Natural killer cell (primary cell): ENCODE results near the gene RASAL3. TPM values are rescaled to one million over a fixed set of nuclear protein-coding genes. Genes with fewer than 3 reads are reported as not detected.

Experiments used
- ATAC-seq, 3 donors: fragments of 150-1000 bp in 2 of 3; fragments of 200-7000 bp in 1 of 3; cut with Tn5 transposase; 1 replicate in 1 of 3; 2 replicates in 2 of 3; pipeline ENCODE4 v1.10.0; 2021; ENCODE audit warnings: mild to moderate bottlenecking in 2 of 3, moderate library complexity in 2 of 3
- DNase-seq, 2 donors: peaks; one replicate each; pipeline versions ENCODE4 v3.0.0 to v3.0.0-alpha.2; 2013 to 2021; ENCODE audit warnings: mixed read lengths in 1 of 2
- H3K27ac ChIP-seq: one replicate; pipeline ENCODE4 v1.5.1; 2013; ENCODE audit warnings: mild to moderate bottlenecking, low read length
- H3K27me3 ChIP-seq: one replicate; pipeline ENCODE4 v1.6.1; 2013; ENCODE audit warnings: low read length; ENCODE audit not compliant: control insufficient read depth, insufficient read depth
- H3K36me3 ChIP-seq: one replicate; pipeline ENCODE4 v1.6.1; 2013; ENCODE audit warnings: low read length; ENCODE audit not compliant: control insufficient read depth, insufficient read depth
- H3K4me1 ChIP-seq: one replicate; pipeline ENCODE4 v1.6.1; 2013; ENCODE audit warnings: low read length; ENCODE audit not compliant: control insufficient read depth, insufficient read depth
- H3K4me3 ChIP-seq: one replicate; pipeline ENCODE4 v1.5.1; 2013; ENCODE audit warnings: low read length
- H3K9me3 ChIP-seq: one replicate; pipeline ENCODE4 v1.6.1; 2013; ENCODE audit warnings: low read length; ENCODE audit not compliant: control insufficient read depth, insufficient read depth
- H3K27ac Mint-ChIP-seq, 2 donors: one replicate each; pipeline ENCODE4 v1.8.0; 2022; ENCODE audit warnings: mild to moderate bottlenecking in 2 of 2, mixed read lengths in 2 of 2, moderate library complexity in 1 of 2
- H3K27me3 Mint-ChIP-seq, 2 donors: one replicate each; pipeline ENCODE4 v1.8.0; 2022; ENCODE audit warnings: low read depth in 2 of 2, mixed read lengths in 2 of 2
- H3K36me3 Mint-ChIP-seq: one replicate; pipeline ENCODE4 v1.8.0; 2022; ENCODE audit warnings: mixed read lengths
- H3K4me1 Mint-ChIP-seq, 2 donors: one replicate each; pipeline ENCODE4 v1.8.0; 2022; ENCODE audit warnings: mixed read lengths in 2 of 2
- H3K4me3 Mint-ChIP-seq: one replicate; pipeline ENCODE4 v1.8.0; 2022; ENCODE audit warnings: mild to moderate bottlenecking, moderate library complexity, mixed read lengths
- H3K9me3 Mint-ChIP-seq, 2 donors: one replicate each; pipeline ENCODE4 v1.8.0; 2022; ENCODE audit warnings: mixed read lengths in 2 of 2
- WGBS: methylation state at CpG from one replicate; pipeline ENCODE4 v1.1.7; 2013; ENCODE audit warnings: missing lambda C conversion rate; ENCODE audit not compliant: insufficient coverage; 5-methylcytosine and 5-hydroxymethylcytosine counted together
- intact Hi-C: fragments of 100-400 bp; cut with micrococcal nuclease; formaldehyde crosslinking; loops from one replicate; pipeline ENCODE4 v1.14.2; 2022
- total RNA-seq, 4 donors: library from RNA; stranded (reverse); fragments of 120-200 nt in 1 of 4; gene quantifications; one replicate each; pipeline versions ENCODE4 v1.2.3 to v1.2.4, GENCODE V29; 2013 to 2022
- TF ChIP-seq, protein P1 (sequence below): fragments of 200-600 bp; IDR thresholded peaks from one replicate; pipeline ENCODE4 v1.8.0; 2022; ENCODE audit warnings: antibody characterized with exemption

RASAL3 gene
- total RNA-seq, 3 donors from 2014 or later (not counting 1 experiment from before 2014, with no cell fraction given) = 217 to 283 (median 224) TPM

DNA sequence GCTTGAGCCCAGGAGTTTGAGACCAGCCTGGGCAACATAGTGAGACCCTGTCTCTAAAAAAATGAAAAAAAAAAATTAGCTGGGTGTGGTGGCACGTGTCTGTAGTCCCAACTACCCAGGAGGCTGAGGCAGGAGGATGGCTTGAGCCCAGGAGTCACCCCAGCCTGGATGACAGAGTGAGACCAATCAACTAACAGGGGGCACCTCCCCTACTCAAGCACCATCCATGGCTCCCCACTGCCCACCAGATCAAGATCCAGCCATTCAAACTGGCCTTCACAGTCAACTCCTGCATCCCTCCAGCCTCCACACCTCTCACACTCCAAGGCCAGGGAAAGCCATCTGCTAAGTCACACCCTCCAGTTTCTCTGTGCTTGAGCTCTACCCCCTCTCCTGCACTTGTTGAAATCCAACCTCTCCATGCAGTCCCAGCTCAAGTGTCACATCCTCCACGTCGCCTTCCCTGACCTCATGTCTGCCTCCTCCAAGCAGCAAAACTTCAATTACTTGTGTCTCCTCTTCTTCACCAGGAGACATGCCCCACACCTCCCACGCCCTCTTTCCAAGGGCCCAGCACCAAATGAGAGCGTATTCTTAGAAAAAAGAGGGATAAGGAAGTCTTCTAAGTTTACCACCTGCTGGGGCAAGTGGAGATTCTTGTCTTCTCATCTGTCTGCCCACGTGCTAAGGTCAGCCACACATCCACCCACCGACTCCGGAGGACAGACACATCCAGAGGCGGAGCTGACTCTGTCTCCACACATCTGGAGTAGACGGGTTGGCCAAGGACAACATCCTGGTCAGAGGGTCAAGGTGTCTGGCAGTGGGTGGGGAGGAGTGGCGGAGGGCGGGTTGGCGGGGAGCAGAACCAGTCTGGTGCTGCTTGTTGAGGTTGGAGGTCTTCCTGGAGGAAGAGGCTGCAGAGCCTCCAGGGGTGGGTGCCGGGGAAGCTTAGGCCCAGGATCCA is 43.0 kb upstream of the RASAL3 start:
- H3K27me3 Mint-ChIP-seq = peaks cover 8 to 20% of the 10 kb centered on the region in 2 donors

DNA sequence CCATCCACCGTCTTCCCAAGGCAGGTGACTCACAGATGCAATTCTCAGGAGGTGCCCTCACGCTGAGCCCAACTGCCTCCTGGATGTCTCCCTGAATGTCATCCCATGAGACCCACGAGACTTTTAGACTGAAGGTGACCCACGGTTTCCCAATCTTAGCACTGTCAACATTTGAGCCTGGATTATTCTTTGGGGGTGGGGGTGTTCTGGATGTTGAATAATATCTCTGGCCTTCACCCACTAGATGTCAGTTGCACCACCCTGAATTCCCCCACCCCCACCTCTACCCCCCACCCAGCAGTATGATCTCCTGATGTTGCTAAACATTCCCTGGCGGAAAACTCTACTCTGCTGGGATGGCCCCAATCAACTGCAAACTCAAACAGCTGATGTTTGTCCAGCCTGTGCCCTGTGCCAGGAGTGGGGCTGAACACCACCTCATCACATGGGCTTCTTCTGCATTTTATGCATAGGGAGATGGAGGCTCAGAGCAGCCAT is 41.8 kb upstream of the RASAL3 start:
- H3K9me3 ChIP-seq = no peaks in the 10 kb centered on the region
- 93% methylated on average over 5 of the region's 5 CpGs for WGBS
- peaks cover 15% of the 10 kb centered on the region for H3K4me1 ChIP-seq
- intact Hi-C loops = no loop called here
- H3K27me3 ChIP-seq = peaks cover 8% of the 10 kb centered on the region
- H3K4me3 ChIP-seq = no peak overlapping the region
- ATAC-seq (no peak), DNase-seq (no peak)
- Mint-ChIP-seq H3K36me3 (no peaks in the 10 kb centered on the region), H3K9me3 (no peaks in the 10 kb centered on the region), H3K27ac (no peak overlapping the region), H3K4me1 (peaks cover 18 to 27% of the 10 kb centered on the region in 2 donors), H3K27me3 (peaks cover 8 to 26% of the 10 kb centered on the region in 2 donors), H3K4me3 (no peak overlapping the region)
- TF ChIP-seq, protein P1, sequence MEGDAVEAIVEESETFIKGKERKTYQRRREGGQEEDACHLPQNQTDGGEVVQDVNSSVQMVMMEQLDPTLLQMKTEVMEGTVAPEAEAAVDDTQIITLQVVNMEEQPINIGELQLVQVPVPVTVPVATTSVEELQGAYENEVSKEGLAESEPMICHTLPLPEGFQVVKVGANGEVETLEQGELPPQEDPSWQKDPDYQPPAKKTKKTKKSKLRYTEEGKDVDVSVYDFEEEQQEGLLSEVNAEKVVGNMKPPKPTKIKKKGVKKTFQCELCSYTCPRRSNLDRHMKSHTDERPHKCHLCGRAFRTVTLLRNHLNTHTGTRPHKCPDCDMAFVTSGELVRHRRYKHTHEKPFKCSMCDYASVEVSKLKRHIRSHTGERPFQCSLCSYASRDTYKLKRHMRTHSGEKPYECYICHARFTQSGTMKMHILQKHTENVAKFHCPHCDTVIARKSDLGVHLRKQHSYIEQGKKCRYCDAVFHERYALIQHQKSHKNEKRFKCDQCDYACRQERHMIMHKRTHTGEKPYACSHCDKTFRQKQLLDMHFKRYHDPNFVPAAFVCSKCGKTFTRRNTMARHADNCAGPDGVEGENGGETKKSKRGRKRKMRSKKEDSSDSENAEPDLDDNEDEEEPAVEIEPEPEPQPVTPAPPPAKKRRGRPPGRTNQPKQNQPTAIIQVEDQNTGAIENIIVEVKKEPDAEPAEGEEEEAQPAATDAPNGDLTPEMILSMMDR = no peak
- H3K36me3 ChIP-seq = no peaks in the 10 kb centered on the region
- H3K27ac ChIP-seq = no peak overlapping the region

More for the DNA sequence above, 43.0 kb upstream of the RASAL3 start:
- H3K4me3 ChIP-seq = no peak overlapping the region
- no peaks in the 10 kb centered on the region for H3K36me3 ChIP-seq
- intact Hi-C loops = no loop called here
- TF ChIP-seq, protein P1 = no peak
- no peak for DNase-seq
- H3K27ac Mint-ChIP-seq = peak overlapping the region in 1 of 2 donors; percentile 8
- peak overlapping the region; percentile 85 for H3K4me3 Mint-ChIP-seq
- H3K27me3 ChIP-seq = peaks cover 8% of the 10 kb centered on the region
- no peaks in the 10 kb centered on the region for H3K36me3 Mint-ChIP-seq
- peaks cover 15% of the 10 kb centered on the region for H3K4me1 ChIP-seq
- WGBS = 85% methylated on average over 14 of the region's 14 CpGs
- H3K27ac ChIP-seq = no peak overlapping the region
- no peaks in the 10 kb centered on the region for H3K9me3 ChIP-seq
- H3K9me3 Mint-ChIP-seq = no peaks in the 10 kb centered on the region
- peaks cover 18 to 27% of the 10 kb centered on the region in 2 donors for H3K4me1 Mint-ChIP-seq
- no peak for ATAC-seq

DNA sequence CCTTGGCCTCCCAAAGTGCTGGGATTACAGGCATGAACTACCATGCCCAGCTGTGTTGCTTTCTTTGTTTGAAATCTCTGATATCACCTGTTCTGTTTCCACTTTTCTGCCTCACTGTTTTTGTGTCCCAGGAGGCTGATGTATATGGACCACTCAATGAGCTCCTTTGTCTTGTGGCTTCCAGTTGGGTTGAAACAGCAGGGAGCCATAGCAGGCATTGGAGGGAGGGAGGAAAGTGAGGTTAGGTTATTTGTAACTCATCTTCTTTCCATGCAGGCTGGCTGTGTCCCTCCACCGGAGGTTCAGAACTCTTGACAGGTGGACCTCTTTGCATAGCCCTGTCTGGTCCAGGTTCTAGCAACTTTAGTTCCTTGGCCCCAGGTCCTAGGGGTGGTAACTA is 37.9 kb upstream of the RASAL3 start:
- H3K4me3 ChIP-seq = no peak overlapping the region
- Mint-ChIP-seq H3K27ac (no peak overlapping the region), H3K4me1 (peaks cover 0 to 8% of the 10 kb centered on the region in 2 donors), H3K9me3 (no peaks in the 10 kb centered on the region), H3K36me3 (no peaks in the 10 kb centered on the region), H3K4me3 (no peak overlapping the region), H3K27me3 (peaks cover 0 to 9% of the 10 kb centered on the region in 2 donors)
- DNase-seq (no peak), ATAC-seq (no peak)
- TF ChIP-seq, protein P1 = no peak
- H3K4me1 ChIP-seq = no peaks in the 10 kb centered on the region
- H3K36me3 ChIP-seq = no peaks in the 10 kb centered on the region
- no peaks in the 10 kb centered on the region for H3K27me3 ChIP-seq
- no peaks in the 10 kb centered on the region for H3K9me3 ChIP-seq
- H3K27ac ChIP-seq = no peak overlapping the region
- WGBS = 77% methylated on average over 1 of the region's 1 CpG
- intact Hi-C loops = no loop called here
